Muscle layer of duodenum (tissue), 2 donors: ENCODE measurements around the gene VGF.
A peak's percentile ranks its signal among the peaks of the same experiment; 100 is the strongest.
"Not testable (repeated sequence)": the region's sequence is repeated elsewhere in the genome, so short reads cannot be mapped to it uniquely, and the experiment has no call there.

Experiments
- H3K27ac ChIP-seq: one replicate; pipeline ENCODE4 v1.7.0; 2013; ENCODE audit warnings: mild to moderate bottlenecking, low read length
- H3K27me3 ChIP-seq: one replicate; pipeline ENCODE4 v1.7.0; 2013; ENCODE audit warnings: low read depth, mild to moderate bottlenecking, control low read depth, low read length
- H3K36me3 ChIP-seq, 2 donors: one replicate each; pipeline ENCODE4 v1.7.0; 2013; ENCODE audit warnings: low read length in 2 of 2, control low read depth in 1 of 2, mild to moderate bottlenecking in 1 of 2; ENCODE audit not compliant: insufficient read depth in 2 of 2, control insufficient read depth in 1 of 2
- H3K4me1 ChIP-seq, 2 donors: one replicate each; pipeline ENCODE4 v1.7.0; 2013; ENCODE audit warnings: low read length in 2 of 2, mild to moderate bottlenecking in 2 of 2, control low read depth in 1 of 2, moderate library complexity in 1 of 2; ENCODE audit not compliant: insufficient read depth in 2 of 2, control insufficient read depth in 1 of 2
- H3K4me3 ChIP-seq, 2 donors: one replicate each; pipeline ENCODE4 v1.7.0; 2013; ENCODE audit warnings: low read length in 2 of 2, low read depth in 1 of 2, mild to moderate bottlenecking in 1 of 2
- H3K9me3 ChIP-seq, 2 donors: one replicate each; pipeline ENCODE4 v1.7.0; 2013; ENCODE audit warnings: low read length in 2 of 2, control low read depth in 1 of 2, mild to moderate bottlenecking in 1 of 2; ENCODE audit not compliant: control insufficient read depth in 1 of 2
- donor health status: healthy.

VGF gene

DNA sequence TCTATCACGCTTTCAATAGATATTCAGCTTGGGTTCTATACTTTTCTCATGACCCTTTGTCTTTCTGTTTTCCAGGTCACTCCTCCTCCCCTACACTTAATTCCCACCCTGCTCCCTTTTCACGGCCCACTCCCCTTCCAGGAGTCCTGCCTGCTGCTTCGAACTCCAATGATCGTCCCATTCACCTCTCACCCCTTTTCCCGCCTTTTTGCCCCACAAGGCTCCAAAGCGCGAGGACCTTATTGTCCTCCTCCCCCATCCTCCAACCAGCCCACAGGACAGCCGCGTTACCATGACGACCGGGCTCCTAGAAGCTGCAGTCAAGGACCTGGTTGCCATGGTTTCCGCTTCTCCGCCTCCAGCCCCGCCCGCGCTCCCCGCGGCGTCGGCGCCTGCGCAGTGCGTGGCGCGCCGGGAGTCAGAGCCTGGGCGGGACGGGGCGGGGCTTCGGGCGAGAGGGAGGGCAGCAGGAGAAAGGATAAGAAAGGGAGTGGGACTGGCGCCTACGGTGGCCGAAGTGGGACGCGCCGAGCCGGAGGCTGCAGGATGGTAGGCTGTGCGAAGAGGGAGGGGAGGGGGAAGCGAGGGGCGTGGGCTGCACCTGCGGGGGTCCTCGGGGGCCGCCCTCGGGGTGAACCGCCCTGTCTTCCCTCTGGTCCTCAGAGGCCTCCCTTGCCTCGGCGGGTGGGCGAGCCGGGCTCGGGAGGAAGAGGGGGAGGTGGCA lies 11.2 kb downstream of the VGF start, which contains the start of gene AP1S1:
TSS of gene AP1S1 (plus strand) at position 508 of the 724 bp plus-strand sequence. CDS start at position 547, 39 bp downstream.
- Histone ChIP-seq H3K27ac (no peak within 1 kb of the TSS), H3K36me3 (peaks cover 1 to 13% of the 10 kb centered on the region in 2 donors), H3K4me1 (peaks cover 6 to 15% of the 10 kb centered on the region in 2 donors)

GRCh38 chr7:101151908-101152651 lies 13.3 kb downstream of the VGF start:
- H3K9me3 ChIP-seq, result no peaks in the 10 kb centered on the region
- peaks cover 0 to 3% of the 10 kb centered on the region in 2 donors for H3K36me3 ChIP-seq
- H3K4me3 ChIP-seq, result no peak overlapping the region
- H3K4me1 ChIP-seq, result peaks cover 6 to 15% of the 10 kb centered on the region in 2 donors
- no peaks in the 10 kb centered on the region for H3K27me3 ChIP-seq
- H3K27ac ChIP-seq, result no peak overlapping the region

More for the DNA sequence above, 11.2 kb downstream of the VGF start, which contains the start of gene AP1S1:
- no peaks in the 10 kb centered on the region for H3K27me3 ChIP-seq
- peak within 1 kb of the TSS; percentile 61 to 74 for H3K4me3 ChIP-seq
- H3K9me3 ChIP-seq, result no peaks in the 10 kb centered on the region

- Histone ChIP-seq H3K27me3 (no peaks in the 10 kb centered on the region), H3K9me3 (no peaks in the 10 kb centered on the region), H3K36me3 (peaks cover 0 to 6% of the 10 kb centered on the region in 2 donors), H3K27ac (no peak overlapping the region), H3K4me1 (peaks cover 4 to 11% of the 10 kb centered on the region in 2 donors), H3K4me3 (no peak overlapping the region)
Measured at GRCh38 chr7:101140746-101141382, 24.5 kb downstream of the VGF start.

- no peak overlapping the region for H3K27ac ChIP-seq
- H3K27me3 ChIP-seq, result no peaks in the 10 kb centered on the region
- no peaks in the 10 kb centered on the region for H3K9me3 ChIP-seq
- no peak overlapping the region for H3K4me3 ChIP-seq
- H3K36me3 ChIP-seq, result peaks cover 0 to 6% of the 10 kb centered on the region in 2 donors
- peaks cover 4 to 11% of the 10 kb centered on the region in 2 donors for H3K4me1 ChIP-seq
Measured at GRCh38 chr7:101140339-101140699, 25.1 kb downstream of the VGF start.

DNA sequence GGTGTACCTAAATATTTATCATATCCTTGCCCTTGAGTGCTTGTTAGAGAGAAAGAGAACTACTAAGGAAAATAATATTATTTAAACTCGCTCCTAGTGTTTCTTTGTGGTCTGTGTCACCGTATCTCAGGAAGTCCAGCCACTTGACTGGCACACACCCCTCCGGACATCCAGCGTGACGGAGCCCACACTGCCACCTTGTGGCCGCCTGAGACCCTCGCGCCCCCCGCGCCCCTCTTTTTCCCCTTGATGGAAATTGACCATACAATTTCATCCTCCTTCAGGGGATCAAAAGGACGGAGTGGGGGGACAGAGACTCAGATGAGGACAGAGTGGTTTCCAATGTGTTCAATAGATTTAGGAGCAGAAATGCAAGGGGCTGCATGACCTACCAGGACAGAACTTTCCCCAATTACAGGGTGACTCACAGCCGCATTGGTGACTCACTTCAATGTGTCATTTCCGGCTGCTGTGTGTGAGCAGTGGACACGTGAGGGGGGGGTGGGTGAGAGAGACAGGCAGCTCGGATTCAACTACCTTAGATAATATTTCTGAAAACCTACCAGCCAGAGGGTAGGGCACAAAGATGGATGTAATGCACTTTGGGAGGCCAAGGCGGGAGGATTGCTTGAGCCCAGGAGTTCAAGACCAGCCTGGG lies 27.0 kb downstream of the VGF start:
- Histone ChIP-seq H3K9me3 (no peaks in the 10 kb centered on the region), H3K27ac (peak overlapping the region; percentile 74), H3K4me1 (peaks cover 0 to 11% of the 10 kb centered on the region in 2 donors), H3K36me3 (peaks cover 2 to 6% of the 10 kb centered on the region in 2 donors), H3K27me3 (no peaks in the 10 kb centered on the region), H3K4me3 (no peak overlapping the region)

DNA sequence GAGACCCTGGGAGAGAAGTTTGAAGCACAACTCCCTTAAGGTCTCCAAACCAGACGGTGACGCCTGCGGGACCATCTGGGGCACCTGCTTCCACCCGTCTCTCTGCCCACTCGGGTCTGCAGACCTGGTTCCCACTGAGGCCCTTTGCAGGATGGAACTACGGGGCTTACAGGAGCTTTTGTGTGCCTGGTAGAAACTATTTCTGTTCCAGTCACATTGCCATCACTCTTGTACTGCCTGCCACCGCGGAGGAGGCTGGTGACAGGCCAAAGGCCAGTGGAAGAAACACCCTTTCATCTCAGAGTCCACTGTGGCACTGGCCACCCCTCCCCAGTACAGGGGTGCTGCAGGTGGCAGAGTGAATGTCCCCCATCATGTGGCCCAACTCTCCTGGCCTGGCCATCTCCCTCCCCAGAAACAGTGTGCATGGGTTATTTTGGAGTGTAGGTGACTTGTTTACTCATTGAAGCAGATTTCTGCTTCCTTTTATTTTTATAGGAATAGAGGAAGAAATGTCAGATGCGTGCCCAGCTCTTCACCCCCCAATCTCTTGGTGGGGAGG lies 27.6 kb downstream of the VGF start:
- Histone ChIP-seq H3K27ac (peak overlapping the region; percentile 74), H3K9me3 (no peaks in the 10 kb centered on the region), H3K36me3 (peaks cover 3 to 6% of the 10 kb centered on the region in 2 donors), H3K4me3 (no peak overlapping the region), H3K4me1 (peaks cover 0 to 11% of the 10 kb centered on the region in 2 donors), H3K27me3 (no peaks in the 10 kb centered on the region)

GRCh38 chr7:101134399-101134980 lies 30.9 kb downstream of the VGF start:
- H3K36me3 ChIP-seq, result peaks cover 3 to 6% of the 10 kb centered on the region in 2 donors
- H3K4me3 ChIP-seq, result no peak overlapping the region
- no peak overlapping the region for H3K27ac ChIP-seq
- H3K27me3 ChIP-seq, result no peaks in the 10 kb centered on the region
- H3K4me1 ChIP-seq, result peaks cover 0 to 11% of the 10 kb centered on the region in 2 donors
- H3K9me3 ChIP-seq, result no peaks in the 10 kb centered on the region

GRCh38 chr7:101133621-101134398 lies 31.6 kb downstream of the VGF start:
- no peak overlapping the region for H3K27ac ChIP-seq
- no peaks in the 10 kb centered on the region for H3K9me3 ChIP-seq
- peaks cover 3 to 6% of the 10 kb centered on the region in 2 donors for H3K36me3 ChIP-seq

DNA sequence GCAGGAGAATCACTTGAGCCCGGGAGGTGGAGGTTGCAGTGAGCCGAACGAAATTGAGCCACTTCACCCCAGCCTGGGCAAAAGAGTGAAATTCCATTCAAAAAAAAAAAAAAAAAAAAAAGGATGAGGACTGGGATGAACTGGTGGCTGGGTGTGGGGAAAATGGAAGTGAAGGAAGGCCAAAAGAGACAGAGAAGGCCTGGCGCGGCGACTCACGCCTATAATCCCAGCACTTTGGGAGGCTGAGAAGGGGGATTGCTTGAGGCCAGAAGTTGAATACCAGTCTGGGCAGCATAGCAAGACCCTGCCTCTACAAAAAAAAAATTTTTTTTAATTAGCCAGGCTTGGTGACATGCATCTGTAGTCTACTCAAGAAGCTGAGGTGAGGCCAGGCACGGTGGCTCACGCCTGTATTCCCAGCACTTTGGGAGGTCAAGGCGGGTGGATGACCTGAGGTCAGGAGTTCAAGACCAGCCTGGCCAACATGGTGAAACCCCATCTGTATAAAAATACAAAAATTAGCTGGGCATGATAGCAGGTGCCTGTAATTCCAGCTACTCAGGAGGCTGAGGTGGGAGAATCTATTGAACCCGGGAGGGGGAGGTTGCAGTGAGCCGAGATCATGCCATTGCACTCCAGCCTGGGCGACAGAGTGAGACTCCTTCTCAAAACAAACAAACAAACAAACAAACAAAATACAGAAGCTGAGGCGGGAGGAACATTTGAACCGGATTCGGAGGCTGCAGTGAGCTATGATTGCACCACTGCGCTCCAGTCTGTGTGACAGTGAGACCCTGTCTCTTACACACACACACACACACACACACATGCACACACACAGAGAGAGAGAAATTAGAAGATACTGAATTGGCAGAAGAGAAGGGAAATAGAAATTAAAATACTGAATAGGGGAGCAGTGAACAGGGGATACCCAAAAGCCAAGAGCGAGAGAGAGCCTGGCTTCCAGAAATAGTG lies 32.5 kb downstream of the VGF start:
- H3K27ac ChIP-seq, H3K36me3 ChIP-seq, H3K4me3 ChIP-seq, H3K4me1 ChIP-seq, H3K9me3 ChIP-seq, H3K27me3 ChIP-seq: not testable (repeated sequence)

More at GRCh38 chr7:101133621-101134398, 31.6 kb downstream of the VGF start:
- Histone ChIP-seq H3K4me3 (no peak overlapping the region), H3K4me1 (peaks cover 0 to 11% of the 10 kb centered on the region in 2 donors), H3K27me3 (no peaks in the 10 kb centered on the region)
